GM18507 (cell line): Measurements from ENCODE around the gene TCL1B.
"Not testable (repeated sequence)": the region's sequence is repeated elsewhere in the genome, so short reads cannot be mapped to it uniquely, and the experiment has no call there.

ENCODE experiments used
- DNase-seq: peaks from one replicate; pipeline ENCODE4 v3.0.0; 2011; ENCODE audit warnings: low read depth; ENCODE audit not compliant: insufficient read length; ENCODE audit errors: extremely low spot score
- FAIRE-seq: peaks from 2 replicates; lab custom pipeline; 2011; peaks lifted over from hg19 to GRCh38; lab: Jason Lieb, UNC

Gene TCL1B

GRCh38 chr14:95698287-95698686 is 12.1 kb downstream of the TCL1B start:
- no peak for DNase-seq
- FAIRE-seq: peak; percentile 9

- FAIRE-seq: peak; percentile 91
- DNase-seq: no peak
These were observed 13.2 kb downstream of the TCL1B start for GRCh38 chr14:95699412-95699811.

- FAIRE-seq (peak; percentile 46), DNase-seq (no peak)
These were observed 14.2 kb downstream of the TCL1B start for GRCh38 chr14:95700221-95700976.

GRCh38 chr14:95701846-95702221 is 15.6 kb downstream of the TCL1B start:
- DNase-seq (no peak), FAIRE-seq (no peak)

- DNase-seq (no peak), FAIRE-seq (no peak)
These were observed 17.1 kb downstream of the TCL1B start for GRCh38 chr14:95703341-95703740.

GRCh38 chr14:95703805-95704204 is 17.6 kb downstream of the TCL1B start:
- DNase-seq: no peak
- no peak for FAIRE-seq

GRCh38 chr14:95705518-95705917 is 19.3 kb downstream of the TCL1B start:
- no peak for FAIRE-seq
- DNase-seq: no peak

GRCh38 chr14:95707327-95707726 is 21.1 kb downstream of the TCL1B start:
- FAIRE-seq (peak; percentile 76), DNase-seq (no peak)

GRCh38 chr14:95710106-95710505 is 23.9 kb downstream of the TCL1B start:
- FAIRE-seq: no peak
- no peak for DNase-seq

- no peak for DNase-seq
- peak; percentile 78 for FAIRE-seq
These were observed 25.4 kb downstream of the TCL1B start for GRCh38 chr14:95711476-95712176.

GRCh38 chr14:95712398-95712797 is 26.2 kb downstream of the TCL1B start:
- no peak for DNase-seq
- FAIRE-seq: peak; percentile 74

GRCh38 chr14:95713596-95714371 is 27.6 kb downstream of the TCL1B start, which contains the start of gene TCL1A:
Gene TCL1A, minus strand, starts transcription at chr14:95714125. Its CDS starts 59 bp downstream, at chr14:95714066.
- peak; percentile 36 for FAIRE-seq

GRCh38 chr14:95722525-95723190 is 36.4 kb downstream of the TCL1B start:
- no peak for FAIRE-seq
- DNase-seq: no peak

More at GRCh38 chr14:95713596-95714371, 27.6 kb downstream of the TCL1B start, which contains the start of gene TCL1A:
- no peak for DNase-seq

- DNase-seq: peak; percentile 40
- peak; percentile 95 for FAIRE-seq
These were observed 39.6 kb downstream of the TCL1B start for GRCh38 chr14:95725685-95726336.

- DNase-seq (no peak), FAIRE-seq (peak; percentile 18)
These were observed 41.0 kb downstream of the TCL1B start for GRCh38 chr14:95727056-95727700.

- not testable (repeated sequence) for DNase-seq
- peak; percentile 84 for FAIRE-seq
These were observed 43.3 kb downstream of the TCL1B start for GRCh38 chr14:95729402-95730028.

- no peak for DNase-seq
- no peak for FAIRE-seq
These were observed 43.9 kb downstream of the TCL1B start for GRCh38 chr14:95730126-95730525.

GRCh38 chr14:95733212-95733611 is 47.0 kb downstream of the TCL1B start:
- FAIRE-seq (no peak), DNase-seq (no peak)
